ENCODE results near the gene CD4.

The CD4 gene

GRCh38 chr12:6752167-6752920, 37.0 kb upstream of the CD4 start:
- TF ChIP-seq CTCF (IDR thresholded peaks at IDR 0.05), result peak; percentile 25; the same call in 1 of the 2 replicates

- no peak; the same call in 1 of the 2 replicates for TF ChIP-seq CTCF (IDR thresholded peaks at IDR 0.05)
Observed at GRCh38 chr12:6752921-6753771, 36.2 kb upstream of the CD4 start, which contains the start of gene MLF2. TSS of gene MLF2 (minus strand) at chr12:6753141. CDS start at chr12:6752334, 807 bp downstream.

- TF ChIP-seq CTCF (IDR thresholded peaks at IDR 0.05), result peak; percentile 95
Observed at GRCh38 chr12:6753772-6754356, 35.5 kb upstream of the CD4 start.

GRCh38 chr12:6754411-6754810, 34.9 kb upstream of the CD4 start:
- no peak for TF ChIP-seq CTCF (IDR thresholded peaks at IDR 0.05)

- TF ChIP-seq CTCF (IDR thresholded peaks at IDR 0.05), result no peak
Observed at GRCh38 chr12:6757028-6757690, 32.2 kb upstream of the CD4 start.

- no peak for TF ChIP-seq CTCF (IDR thresholded peaks at IDR 0.05)
Observed at GRCh38 chr12:6758506-6759095, 30.7 kb upstream of the CD4 start.

- no peak for TF ChIP-seq CTCF (IDR thresholded peaks at IDR 0.05)
Observed at GRCh38 chr12:6759741-6760140, 29.6 kb upstream of the CD4 start.
